Adrenal gland (tissue), 5 donors: Measurements from ENCODE around the gene HIVEP3.

Experiments used
- POLR2A ChIP-seq, 2 donors: fragments of 450-650 bp; IDR thresholded peaks; one replicate each; pipeline ENCODE4 v1.6.1; 2017; ENCODE audit warnings: antibody characterized with exemption in 2 of 2, mild to moderate bottlenecking in 2 of 2, moderate library complexity in 1 of 2
- TF ChIP-seq, protein P1 (sequence below), 6 experiments: fragments of 450-650 bp in 4 of 6; fragments of 200-600 bp in 2 of 6; sonication (generic) in 1 of 6; IDR thresholded peaks; 1 replicate in 5 of 6; 2 replicates in 1 of 6; pipeline versions ENCODE4 v1.5.1 to v1.8.0; 2016 to 2021; ENCODE audit warnings: antibody characterized with exemption in 6 of 6, mild to moderate bottlenecking in 2 of 6, moderate library complexity in 1 of 6
- donor health status: DM: no; HTN: no; CAD: no.

DNA sequence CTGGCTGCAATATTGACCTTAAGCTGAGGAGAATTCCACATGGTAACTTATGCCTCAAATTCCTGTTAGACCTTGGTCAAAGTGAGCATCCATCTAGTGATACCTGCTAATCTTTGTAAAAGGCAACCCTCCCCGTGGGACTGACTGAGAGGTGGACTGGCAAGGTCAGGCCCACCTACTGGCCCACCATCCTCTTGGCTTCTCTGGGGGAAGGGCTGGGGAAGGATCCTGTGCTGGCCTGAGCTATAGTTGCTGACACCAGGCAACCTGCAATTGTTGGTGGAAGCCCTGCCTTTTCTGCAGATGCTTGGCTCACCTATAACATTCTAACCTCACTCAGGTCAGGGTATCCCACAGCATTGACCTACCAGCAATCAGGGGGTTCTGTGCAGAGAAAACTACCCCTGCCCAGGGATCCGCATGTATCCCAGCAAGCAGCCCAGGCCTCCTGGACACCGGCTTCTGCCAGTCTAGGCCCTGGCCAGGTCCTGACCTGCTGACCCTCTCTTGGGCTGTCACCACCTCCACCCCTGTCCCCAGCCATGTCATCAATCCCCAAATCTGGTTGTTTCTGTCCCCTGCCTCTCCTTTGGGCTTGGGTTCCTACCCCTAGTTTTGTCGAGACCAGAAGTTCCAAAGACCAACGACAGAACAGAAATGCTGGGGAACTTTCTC lies 326.1 kb downstream of the HIVEP3 start:
- TF ChIP-seq, protein P1, sequence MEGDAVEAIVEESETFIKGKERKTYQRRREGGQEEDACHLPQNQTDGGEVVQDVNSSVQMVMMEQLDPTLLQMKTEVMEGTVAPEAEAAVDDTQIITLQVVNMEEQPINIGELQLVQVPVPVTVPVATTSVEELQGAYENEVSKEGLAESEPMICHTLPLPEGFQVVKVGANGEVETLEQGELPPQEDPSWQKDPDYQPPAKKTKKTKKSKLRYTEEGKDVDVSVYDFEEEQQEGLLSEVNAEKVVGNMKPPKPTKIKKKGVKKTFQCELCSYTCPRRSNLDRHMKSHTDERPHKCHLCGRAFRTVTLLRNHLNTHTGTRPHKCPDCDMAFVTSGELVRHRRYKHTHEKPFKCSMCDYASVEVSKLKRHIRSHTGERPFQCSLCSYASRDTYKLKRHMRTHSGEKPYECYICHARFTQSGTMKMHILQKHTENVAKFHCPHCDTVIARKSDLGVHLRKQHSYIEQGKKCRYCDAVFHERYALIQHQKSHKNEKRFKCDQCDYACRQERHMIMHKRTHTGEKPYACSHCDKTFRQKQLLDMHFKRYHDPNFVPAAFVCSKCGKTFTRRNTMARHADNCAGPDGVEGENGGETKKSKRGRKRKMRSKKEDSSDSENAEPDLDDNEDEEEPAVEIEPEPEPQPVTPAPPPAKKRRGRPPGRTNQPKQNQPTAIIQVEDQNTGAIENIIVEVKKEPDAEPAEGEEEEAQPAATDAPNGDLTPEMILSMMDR (IDR thresholded peaks at IDR 0.05), result no peak
- no peak for TF ChIP-seq POLR2A (IDR thresholded peaks at IDR 0.05)
